H1 (cell line): Measurements from ENCODE around the gene MFRP. TPM values are rescaled to one million over a fixed set of nuclear protein-coding genes. Genes with fewer than 3 reads are reported as not detected.

Experiments
- CTCF ChIA-PET: fragments of 300-600 bp; sonication (Branson Sonifier 250); formaldehyde crosslinking; loops from one replicate; lab custom pipeline; 2021; ENCODE audit not compliant: partially characterized antibody; lab: Charles Lee
- POLR2A ChIA-PET: fragments of 300-600 bp; sonication (Branson Sonifier 250); formaldehyde crosslinking; loops from one replicate; lab custom pipeline; 2021; ENCODE audit warnings: inconsistent platforms; ENCODE audit not compliant: partially characterized antibody; lab: Charles Lee
- DNase-seq, 2 experiments: peaks; one replicate each; pipeline versions ENCODE4 v3.0.0 to v3.0.0-alpha.2; 2010 to 2022; ENCODE audit warnings: low spot score in 2 of 2, low read depth in 1 of 2, mixed read lengths in 1 of 2
- FAIRE-seq: peaks from 2 replicates; lab custom pipeline; 2011; peaks lifted over from hg19 to GRCh38; lab: Jason Lieb, UNC
- H2AFZ ChIP-seq: 2 replicates; pipeline ENCODE4 v1.8.1; 2012; ENCODE audit warnings: low read length, inconsistent platforms
- H2AK5ac ChIP-seq: 2 replicates; pipeline ENCODE4 v1.6.1; 2013; ENCODE audit warnings: low read depth, low read length
- H2BK120ac ChIP-seq: replicated peaks from 2 replicates; pipeline ENCODE3; 2013; ENCODE audit warnings: low read depth, low read length, inconsistent platforms
- H2BK12ac ChIP-seq: 2 replicates; pipeline ENCODE4 v1.6.1; 2013; ENCODE audit warnings: low read depth, low read length
- H2BK15ac ChIP-seq: 2 replicates; pipeline ENCODE4 v1.6.1; 2013; ENCODE audit warnings: low read length
- H2BK20ac ChIP-seq: 2 replicates; pipeline ENCODE4 v1.6.1; 2013; ENCODE audit warnings: low read length
- H2BK5ac ChIP-seq: 2 replicates; pipeline ENCODE4 v1.6.1; 2013; ENCODE audit warnings: low read depth, low read length
- H3K14ac ChIP-seq: 2 replicates; pipeline ENCODE4 v1.6.1; 2013; ENCODE audit warnings: inconsistent platforms; ENCODE audit not compliant: insufficient read length
- H3K18ac ChIP-seq: 2 replicates; pipeline ENCODE4 v1.6.1; 2013; ENCODE audit warnings: low read length; ENCODE audit errors: extremely low read depth
- H3K23ac ChIP-seq: 2 replicates; pipeline ENCODE4 v1.6.1; 2013; ENCODE audit warnings: inconsistent platforms; ENCODE audit not compliant: insufficient read length
- H3K23me2 ChIP-seq: 2 replicates; pipeline ENCODE4 v1.6.1; 2013; ENCODE audit warnings: low read depth, low read length
- H3K27ac ChIP-seq: 2 replicates; pipeline ENCODE4 v1.6.1; 2011; ENCODE audit warnings: low read depth, low read length, inconsistent platforms
- H3K27me3 ChIP-seq, 4 experiments: replicated peaks in 1 of 4; 1 replicate in 1 of 4; 2 replicates in 3 of 4; pipeline versions ENCODE4 v1.6.1 to v1.8.1; 2011 to 2013; ENCODE audit warnings: low read length in 3 of 4, mild to moderate bottlenecking in 3 of 4, inconsistent platforms in 2 of 4, mixed read lengths in 2 of 4, moderate library complexity in 1 of 4; ENCODE audit not compliant: control insufficient read depth in 3 of 4, insufficient read depth in 3 of 4; ENCODE audit errors: extremely low read depth in 1 of 4
- H3K36me3 ChIP-seq, 4 experiments: 2 replicates each; pipeline versions ENCODE4 v1.6.1 to v1.8.1; 2011 to 2013; ENCODE audit warnings: mild to moderate bottlenecking in 4 of 4, low read length in 3 of 4, moderate library complexity in 2 of 4, control low read depth in 1 of 4, inconsistent platforms in 1 of 4; ENCODE audit not compliant: insufficient read depth in 4 of 4, control insufficient read depth in 2 of 4
- H3K4ac ChIP-seq: replicated peaks from 2 replicates; pipeline ENCODE3; 2013; ENCODE audit warnings: low read length, low read depth, mixed read lengths, inconsistent platforms; ENCODE audit not compliant: insufficient read length
- H3K4me1 ChIP-seq, 4 experiments: replicated peaks in 1 of 4; 1 replicate in 1 of 4; 2 replicates in 3 of 4; pipeline versions ENCODE4 v1.6.1 to v1.8.1; 2011 to 2013; ENCODE audit warnings: low read length in 3 of 4, inconsistent platforms in 2 of 4, mixed read lengths in 1 of 4; ENCODE audit not compliant: insufficient read depth in 4 of 4, control insufficient read depth in 3 of 4
- H3K4me2 ChIP-seq, 2 experiments: 2 replicates each; pipeline versions ENCODE4 v1.6.1 to v1.8.1; 2011 to 2013; ENCODE audit warnings: low read depth in 2 of 2, low read length in 2 of 2, control low read depth in 1 of 2, inconsistent platforms in 1 of 2, mild to moderate bottlenecking in 1 of 2; ENCODE audit not compliant: insufficient read depth in 1 of 2
- H3K4me3 ChIP-seq, 4 experiments: fragments of 200-600, 300-600 bp in 1 of 4; sonication (generic), shearing (Covaris generic), sonication (Bioruptor Twin) in 1 of 4; 2 replicates each; pipeline versions ENCODE4 v1.5.1 to v1.8.1; 2011 to 2016; ENCODE audit warnings: low read length in 4 of 4, low read depth in 3 of 4, control low read depth in 2 of 4, inconsistent platforms in 2 of 4, mild to moderate bottlenecking in 2 of 4, mixed read lengths in 1 of 4, moderate library complexity in 1 of 4; ENCODE audit not compliant: insufficient read depth in 2 of 4; ENCODE audit errors: extremely low read depth in 1 of 4
- H3K56ac ChIP-seq: replicated peaks from 2 replicates; pipeline ENCODE3; 2013; ENCODE audit warnings: low read depth, mild to moderate bottlenecking, mixed read lengths, low read length, inconsistent platforms; ENCODE audit not compliant: insufficient read length
- H3K79me1 ChIP-seq: 2 replicates; pipeline ENCODE4 v1.6.1; 2013; ENCODE audit warnings: low read depth, low read length, control low read depth
- H3K79me2 ChIP-seq, 2 experiments: 2 replicates each; pipeline versions ENCODE4 v1.6.1 to v1.8.1; 2012 to 2013; ENCODE audit warnings: low read length in 2 of 2, mild to moderate bottlenecking in 2 of 2, inconsistent platforms in 1 of 2; ENCODE audit not compliant: insufficient read depth in 2 of 2, control insufficient read depth in 1 of 2
- H3K9ac ChIP-seq, 4 experiments: replicated peaks in 1 of 4; 1 replicate in 1 of 4; 2 replicates in 3 of 4; pipeline versions ENCODE4 v1.6.1 to v1.8.1; 2011 to 2013; ENCODE audit warnings: low read depth in 3 of 4, low read length in 3 of 4, control low read depth in 2 of 4, mild to moderate bottlenecking in 2 of 4, moderate library complexity in 2 of 4, inconsistent platforms in 1 of 4; ENCODE audit errors: extremely low read depth in 1 of 4
- H3K9me3 ChIP-seq, 2 experiments: 2 replicates each; pipeline versions ENCODE4 v1.6.1 to v1.8.1; 2012 to 2013; ENCODE audit warnings: mild to moderate bottlenecking in 2 of 2, moderate library complexity in 2 of 2, control low read depth in 1 of 2, inconsistent platforms in 1 of 2, low read depth in 1 of 2, low read length in 1 of 2, mixed read lengths in 1 of 2; ENCODE audit not compliant: insufficient read depth in 2 of 2
- H4K20me1 ChIP-seq, 2 experiments: replicated peaks in 1 of 2; 2 replicates each; pipeline versions ENCODE3 to v1.8.1; 2011 to 2013; ENCODE audit warnings: inconsistent platforms in 2 of 2, low read length in 2 of 2, mild to moderate bottlenecking in 1 of 2; ENCODE audit not compliant: insufficient read depth in 2 of 2, control insufficient read depth in 1 of 2
- H4K5ac ChIP-seq: 2 replicates; pipeline ENCODE4 v1.6.1; 2013; ENCODE audit warnings: low read length, low read depth, mixed read lengths, inconsistent platforms; ENCODE audit not compliant: insufficient read length
- H4K8ac ChIP-seq: 2 replicates; pipeline ENCODE4 v1.8.0; 2013; ENCODE audit warnings: mild to moderate bottlenecking, moderate library complexity, low read length, inconsistent platforms; ENCODE audit not compliant: insufficient read depth; ENCODE audit errors: extremely low read depth
- H4K91ac ChIP-seq: replicated peaks from 2 replicates; pipeline ENCODE3; 2013; ENCODE audit warnings: low read length, mixed read lengths, inconsistent platforms; ENCODE audit not compliant: insufficient read length
- JUN ChIP-seq: IDR thresholded peaks from 2 replicates; pipeline ENCODE4 v1.6.1; 2011; ENCODE audit warnings: low read depth, mild to moderate bottlenecking, improper control_type of control experiment, low read length
- TBP ChIP-seq: IDR thresholded peaks from 2 replicates; pipeline ENCODE4 v1.6.1; 2011; ENCODE audit warnings: low read depth, low read length, improper control_type of control experiment
- WGBS, 2 experiments: shearing (Covaris generic) in 1 of 2; methylation state at CpG; one replicate each; pipeline versions ENCODE4 v1.1.6 to v1.1.7; 2013 to 2015; ENCODE audit warnings: low lambda C conversion rate in 2 of 2, mixed read lengths in 2 of 2, inconsistent platforms in 1 of 2, low coverage in 1 of 2, missing lambda C conversion rate in 1 of 2; ENCODE audit not compliant: insufficient replicate concordance in 2 of 2, insufficient coverage in 1 of 2, insufficient read length in 1 of 2; ENCODE audit errors: extremely low coverage in 1 of 2, missing lambda C conversion rate in 1 of 2; 5-methylcytosine and 5-hydroxymethylcytosine counted together
- polyA plus RNA-seq, 7 experiments: library from polyadenylated mRNA; depleted of rRNA in 3 of 7; stranded (reverse) in 5 of 7; unstranded in 2 of 7; fragments of >200 nt in 5 of 7; fragments of 200-250 nt in 2 of 7; gene quantifications; 1 replicate in 5 of 7; 2 replicates in 1 of 7; 4 replicates in 1 of 7; pipeline versions ENCODE4 v1.2.1 to v1.2.3, GENCODE V29; 2011 to 2013; ENCODE audit warnings: missing spikeins in 2 of 7, mixed read lengths in 2 of 7
- total RNA-seq: library from RNA; stranded (reverse); fragmentation: NEBNext Ultra II Directional; extraction: Animal tissue kit (Norgen Biotek cat#: 25700); gene quantifications from 2 replicates; pipeline ENCODE4 v1.2.1, GENCODE V29; 2021

MFRP gene
- total and polyA plus RNA-seq, 2 of the 8 experiments (the other 6 are each of a cell fraction or from before 2014, with no cell fraction given): 0.02 TPM; not detected in 1

GRCh38 chr11:119369132-119369925 lies 22.8 kb upstream of the MFRP start:
- no peaks in the 10 kb centered on the region for H3K79me1 ChIP-seq
- no peak overlapping the region for H3K27ac ChIP-seq
- TF ChIP-seq TBP (no peak), JUN (no peak)
- ChIA-PET CTCF (interaction anchor here (0.6 to 26.3 kb wide), 16 partner anchors 9 to 237 kb away, joined by 3 to 474 read pairs (median 3); partner anchors contain the start of genes C1QTNF5, MFRP and USP2), POLR2A (interaction anchor here (1.0 to 1.8 kb wide), 4 partner anchors 13 to 196 kb away, joined by 3 to 5 read pairs (median 4); partner anchors contain the start of gene RNF26)
- no peak overlapping the region for H3K56ac ChIP-seq
- H3K27me3 ChIP-seq: peaks cover 9 to 18% (median 15%) of the 10 kb centered on the region in 4 experiments
- H3K4me2 ChIP-seq: no peak overlapping the region
- no peak for FAIRE-seq
- peaks cover 0 to 11% of the 10 kb centered on the region in 2 experiments for H4K20me1 ChIP-seq
- H3K9me3 ChIP-seq: no peaks in the 10 kb centered on the region; a peak in 1 of 4 replicates
- peaks cover 0 to 17% (median 13%) of the 10 kb centered on the region in 4 experiments; a peak in 6 of 7 replicates for H3K4me1 ChIP-seq
- H4K91ac ChIP-seq: no peak overlapping the region
- no peak overlapping the region for H3K9ac ChIP-seq
- no peak overlapping the region for H2BK15ac ChIP-seq
- H3K18ac ChIP-seq: no peak overlapping the region
- H3K4me3 ChIP-seq: no peak overlapping the region
- no peak overlapping the region for H2BK5ac ChIP-seq
- no peak overlapping the region for H4K8ac ChIP-seq
- H3K79me2 ChIP-seq: no peaks in the 10 kb centered on the region
- H2AFZ ChIP-seq: no peak overlapping the region
- no peaks in the 10 kb centered on the region for H3K36me3 ChIP-seq
- H2BK20ac ChIP-seq: no peak overlapping the region
- no peak overlapping the region for H3K4ac ChIP-seq
- no peak overlapping the region for H3K14ac ChIP-seq
- no peak overlapping the region for H2BK120ac ChIP-seq
- WGBS, 2 experiments: 75% methylated on average over 13 of the region's 13 CpGs; no CpG with 5 or more reads in 1 of the 2 experiments
- H3K23ac ChIP-seq: no peak overlapping the region
- no peak overlapping the region for H2AK5ac ChIP-seq
- H2BK12ac ChIP-seq: no peak overlapping the region
- no peak for DNase-seq
- H4K5ac ChIP-seq: no peak overlapping the region
- H3K23me2 ChIP-seq: no peaks in the 10 kb centered on the region
